Measurements from ENCODE around the gene TFF1.

The TFF1 gene

GRCh38 chr21:42398436-42399028, 32.2 kb upstream of the TFF1 start:
- DNase-seq (ENCODE audit: low read depth), result no peak

- DNase-seq (ENCODE audit: low read depth), result no peak
Observed at GRCh38 chr21:42397746-42398394, 31.5 kb upstream of the TFF1 start.

GRCh38 chr21:42396799-42397745, 30.7 kb upstream of the TFF1 start:
- DNase-seq (ENCODE audit: low read depth), result no peak

- DNase-seq (ENCODE audit: low read depth), result no peak
Observed at GRCh38 chr21:42395905-42396651, 29.7 kb upstream of the TFF1 start, which contains the start of gene TMPRSS3. Gene TMPRSS3, minus strand, starts transcription at chr21:42396052. Its CDS starts 635 bp downstream, at chr21:42395417.

GRCh38 chr21:42395302-42395701, 29.0 kb upstream of the TFF1 start:
- no peak for DNase-seq (ENCODE audit: low read depth)

- DNase-seq (ENCODE audit: low read depth), result no peak
Observed at GRCh38 chr21:42393443-42393950, 27.2 kb upstream of the TFF1 start.

GRCh38 chr21:42392731-42393442, 26.6 kb upstream of the TFF1 start:
- DNase-seq (ENCODE audit: low read depth), result no peak

GRCh38 chr21:42391297-42391696, 25.0 kb upstream of the TFF1 start:
- DNase-seq (ENCODE audit: low read depth), result no peak

GRCh38 chr21:42390696-42391095, 24.4 kb upstream of the TFF1 start:
- DNase-seq (ENCODE audit: low read depth), result no peak

- DNase-seq (ENCODE audit: low read depth), result no peak
Observed at GRCh38 chr21:42390193-42390592, 23.9 kb upstream of the TFF1 start.

GRCh38 chr21:42389449-42389835, 23.1 kb upstream of the TFF1 start:
- no peak for DNase-seq (ENCODE audit: low read depth)

GRCh38 chr21:42388740-42389448, 22.6 kb upstream of the TFF1 start:
- DNase-seq (ENCODE audit: low read depth), result no peak

- no peak for DNase-seq (ENCODE audit: low read depth)
Observed at GRCh38 chr21:42387843-42388340, 21.6 kb upstream of the TFF1 start.

GRCh38 chr21:42387164-42387563, 20.8 kb upstream of the TFF1 start:
- no peak for DNase-seq (ENCODE audit: low read depth)

GRCh38 chr21:42386034-42386591, 19.8 kb upstream of the TFF1 start:
- no peak for DNase-seq (ENCODE audit: low read depth)

- DNase-seq (ENCODE audit: low read depth), result no peak
Observed at GRCh38 chr21:42385619-42386018, 19.3 kb upstream of the TFF1 start.

- no peak for DNase-seq (ENCODE audit: low read depth)
Observed at GRCh38 chr21:42384989-42385388, 18.7 kb upstream of the TFF1 start.

GRCh38 chr21:42384156-42384945, 18.0 kb upstream of the TFF1 start:
- no peak for DNase-seq (ENCODE audit: low read depth)

- DNase-seq (ENCODE audit: low read depth), result no peak
Observed at GRCh38 chr21:42383331-42383730, 17.0 kb upstream of the TFF1 start.

Data from stimulated activated CD8-positive, alpha-beta memory T cell treated with anti-CD3 and anti-CD28 coated beads, Interleukin-12 subunit alpha, Interleukin-12 subunit beta, amount 100 ng/mL, for 1 hour (primary cell).